KOPT-K1 (cell line): Measurements from ENCODE around the gene RCBTB1.
A peak's percentile ranks its signal among the peaks of the same experiment; 100 is the strongest.
"Not testable (repeated sequence)": the region's sequence is repeated elsewhere in the genome, so short reads cannot be mapped to it uniquely, and the experiment has no call there.

ENCODE experiments used
- H3K27ac ChIP-seq: fragments of 200-600 bp; sonication (generic); 2 replicates; pipeline ENCODE4 v1.5.1; 2016; ENCODE audit warnings: antibody characterized with exemption, mild to moderate bottlenecking, low read depth, low read length; ENCODE audit not compliant: poor library complexity, severe bottlenecking
- H3K36me3 ChIP-seq: fragments of 200-600 bp; sonication (generic); 2 replicates; pipeline ENCODE4 v1.5.1; 2017; ENCODE audit warnings: antibody characterized with exemption, mild to moderate bottlenecking, low read length, moderate library complexity; ENCODE audit not compliant: insufficient read depth
- H3K9me3 ChIP-seq: fragments of 200-600 bp; sonication (generic); 2 replicates; pipeline ENCODE4 v1.5.1; 2017; ENCODE audit warnings: antibody characterized with exemption, low read length, mild to moderate bottlenecking; ENCODE audit not compliant: insufficient read depth, poor library complexity, severe bottlenecking

Gene RCBTB1

DNA sequence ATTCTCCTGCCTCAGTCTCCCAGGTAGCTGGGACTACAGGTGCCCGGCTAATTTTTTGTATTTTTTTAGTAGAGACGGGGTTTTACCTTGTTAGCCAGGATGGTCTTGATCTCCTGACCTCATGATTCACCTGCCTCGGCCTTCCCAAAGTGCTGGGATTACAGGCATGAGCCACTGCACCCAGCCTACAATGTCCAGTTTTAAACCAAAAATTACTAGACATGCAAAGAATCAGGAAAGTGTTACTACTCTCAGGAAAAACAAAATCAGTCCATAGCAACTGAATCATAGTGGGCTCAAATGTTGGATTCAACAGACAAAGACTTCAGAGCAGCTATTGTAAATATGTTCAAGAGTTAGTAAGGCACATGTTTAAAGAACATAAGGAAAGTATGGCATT, 26.7 kb upstream of the RCBTB1 start:
- H3K36me3 ChIP-seq, H3K9me3 ChIP-seq, H3K27ac ChIP-seq: not testable (repeated sequence)

GRCh38 chr13:49610176-49610575, 24.8 kb upstream of the RCBTB1 start:
- no peak overlapping the region for H3K27ac ChIP-seq
- peaks cover 8% of the 10 kb centered on the region for H3K9me3 ChIP-seq
- no peaks in the 10 kb centered on the region for H3K36me3 ChIP-seq

GRCh38 chr13:49608651-49609331, 23.4 kb upstream of the RCBTB1 start:
- Histone ChIP-seq H3K27ac (no peak overlapping the region), H3K9me3 (peaks cover 8% of the 10 kb centered on the region), H3K36me3 (no peaks in the 10 kb centered on the region)

DNA sequence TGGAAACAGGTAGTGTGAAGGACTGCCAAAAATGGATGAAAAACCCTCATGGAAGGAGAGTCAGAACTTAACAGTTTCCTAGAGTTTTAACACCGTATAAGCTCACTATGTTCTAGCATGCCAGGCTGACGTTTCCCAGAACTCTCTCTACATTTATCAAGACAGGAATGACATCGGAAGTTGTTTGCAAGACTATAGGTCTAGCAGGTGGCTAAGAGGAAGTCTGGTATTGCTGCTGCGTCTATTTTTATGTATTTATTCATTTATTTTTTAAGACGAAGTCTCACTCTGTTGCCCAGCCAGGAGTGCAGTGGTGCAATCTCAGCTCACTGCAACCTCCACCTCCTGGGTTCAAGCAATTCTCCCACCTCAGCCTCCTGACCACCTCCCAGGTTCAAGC, 22.4 kb upstream of the RCBTB1 start:
- no peak overlapping the region for H3K27ac ChIP-seq

DNA sequence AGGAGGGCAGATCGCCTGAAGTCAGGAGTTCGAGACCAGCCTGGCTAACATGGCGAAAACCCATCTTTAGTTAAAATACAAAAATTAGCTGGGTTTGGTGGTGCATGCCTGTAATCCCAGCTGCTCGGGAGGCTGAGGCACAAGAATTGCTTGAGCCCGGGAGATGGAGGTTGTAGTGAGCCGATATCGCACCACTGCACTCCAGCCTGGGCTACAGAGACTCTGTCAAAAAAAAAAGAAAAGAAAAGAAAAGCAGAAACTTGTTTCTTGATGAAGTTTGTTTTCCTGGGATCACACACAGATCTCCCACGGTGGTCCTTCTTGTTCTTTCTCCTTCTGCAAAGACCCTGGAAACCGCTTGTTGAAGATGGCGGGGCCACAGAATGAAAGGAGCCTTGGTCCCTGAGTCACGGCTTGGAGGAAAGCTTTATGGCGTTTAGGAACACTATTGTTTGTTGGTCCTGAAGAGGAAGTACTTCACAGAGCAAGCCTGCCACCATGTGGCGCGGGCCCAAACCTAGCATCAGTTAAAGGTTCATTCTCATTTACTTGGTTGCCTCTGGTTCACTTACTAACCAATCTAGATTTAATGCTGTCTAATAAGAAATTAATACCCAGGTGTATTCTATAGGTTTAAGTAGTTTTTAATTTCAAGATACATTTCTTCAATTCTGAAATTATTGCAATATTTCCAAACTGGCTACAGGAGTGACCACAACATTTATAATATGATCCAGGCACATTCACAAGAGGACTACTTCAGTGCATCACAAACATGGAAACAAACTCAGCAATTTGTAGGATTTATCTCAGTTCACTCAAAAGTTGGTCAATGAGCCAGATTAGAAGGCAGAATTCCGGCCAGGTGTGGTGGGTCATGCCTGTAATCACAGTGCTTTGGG, 21.6 kb upstream of the RCBTB1 start:
- peak overlapping the region; percentile 23 for H3K27ac ChIP-seq
- H3K36me3 ChIP-seq = no peaks in the 10 kb centered on the region
- H3K9me3 ChIP-seq = peaks cover 4% of the 10 kb centered on the region

More for the DNA sequence above, 22.4 kb upstream of the RCBTB1 start:
- H3K9me3 ChIP-seq = peaks cover 8% of the 10 kb centered on the region
- no peaks in the 10 kb centered on the region for H3K36me3 ChIP-seq

- Histone ChIP-seq H3K9me3 (no peaks in the 10 kb centered on the region), H3K27ac (no peak overlapping the region), H3K36me3 (no peaks in the 10 kb centered on the region)
These were observed 19.2 kb upstream of the RCBTB1 start for GRCh38 chr13:49604570-49604969.

DNA sequence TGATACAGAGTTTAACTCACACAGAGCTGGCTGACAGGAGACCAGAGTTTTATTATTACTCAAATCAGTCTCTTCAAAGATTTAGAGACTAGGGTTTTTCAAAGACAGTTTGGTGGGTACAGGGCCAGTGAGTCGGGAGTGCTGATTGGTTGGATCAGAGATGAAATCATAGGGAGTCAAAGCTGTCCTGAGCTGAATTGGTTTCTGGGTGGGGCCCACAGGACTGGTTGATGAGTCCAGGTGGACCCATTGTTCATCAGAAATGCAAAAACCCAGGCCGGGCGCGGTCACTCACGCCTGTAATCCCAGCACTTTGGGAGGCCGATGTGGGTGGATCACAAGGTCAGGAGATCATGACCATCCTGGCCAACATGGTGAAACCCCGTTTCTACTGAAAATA, 17.3 kb upstream of the RCBTB1 start:
- not testable (repeated sequence) for H3K36me3 ChIP-seq, H3K9me3 ChIP-seq, H3K27ac ChIP-seq

GRCh38 chr13:49602005-49602404, 16.6 kb upstream of the RCBTB1 start:
- no peak overlapping the region for H3K27ac ChIP-seq
- no peaks in the 10 kb centered on the region for H3K36me3 ChIP-seq
- H3K9me3 ChIP-seq = no peaks in the 10 kb centered on the region

GRCh38 chr13:49597043-49597641, 11.8 kb upstream of the RCBTB1 start:
- Histone ChIP-seq H3K9me3 (no peaks in the 10 kb centered on the region), H3K36me3 (no peaks in the 10 kb centered on the region), H3K27ac (no peak overlapping the region)

DNA sequence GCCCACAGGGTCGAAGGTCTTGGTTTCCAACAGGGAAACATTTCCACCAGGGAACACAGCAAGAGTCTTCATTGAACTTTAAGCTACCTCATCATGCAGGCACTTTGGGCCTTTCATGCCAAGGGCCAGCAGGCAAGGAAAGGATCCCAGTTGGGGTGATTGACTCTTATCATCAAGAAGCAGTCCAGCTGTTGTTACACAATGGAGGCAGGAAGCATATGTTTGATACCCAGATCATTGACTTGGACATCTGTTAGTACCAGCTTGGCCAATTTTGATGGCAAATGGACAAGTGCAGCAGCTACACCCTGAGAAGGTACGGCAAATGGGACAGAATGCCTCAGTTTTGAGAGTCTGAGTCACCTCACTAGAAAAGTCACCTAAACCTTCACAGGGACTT, 10.9 kb upstream of the RCBTB1 start:
- Histone ChIP-seq H3K36me3 (no peaks in the 10 kb centered on the region), H3K9me3 (no peaks in the 10 kb centered on the region), H3K27ac (no peak overlapping the region)

DNA sequence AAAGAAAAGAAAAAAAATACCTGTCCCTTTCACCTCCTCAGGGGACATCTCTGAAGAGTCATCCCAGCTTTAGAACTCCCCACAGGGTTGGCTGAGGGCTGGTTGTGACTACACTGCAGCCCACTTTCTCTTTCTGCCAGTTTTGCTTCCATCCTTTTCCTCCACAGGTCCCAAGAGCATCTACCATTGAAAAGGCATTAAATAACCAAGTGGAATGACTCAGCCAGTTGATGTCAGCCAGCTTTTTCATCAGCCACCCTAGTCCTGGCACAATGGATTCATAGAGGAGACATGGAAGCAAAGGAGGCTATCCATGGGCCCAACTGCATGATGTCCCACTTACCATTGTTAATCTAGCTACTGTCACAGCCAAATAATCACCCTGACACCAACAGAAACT, 9.2 kb upstream of the RCBTB1 start:
- Histone ChIP-seq H3K36me3 (no peaks in the 10 kb centered on the region), H3K9me3 (no peaks in the 10 kb centered on the region), H3K27ac (no peak overlapping the region)

- H3K9me3 ChIP-seq, H3K36me3 ChIP-seq, H3K27ac ChIP-seq: not testable (repeated sequence)
These were observed 8.5 kb upstream of the RCBTB1 start for GRCh38 chr13:49593876-49594275.

- not testable (repeated sequence) for H3K27ac ChIP-seq, H3K9me3 ChIP-seq, H3K36me3 ChIP-seq
These were observed 5.4 kb upstream of the RCBTB1 start for GRCh38 chr13:49590714-49591113.

GRCh38 chr13:49587311-49587847, 2.0 kb upstream of the RCBTB1 start:
- Histone ChIP-seq H3K27ac (no peak overlapping the region), H3K9me3 (no peaks in the 10 kb centered on the region), H3K36me3 (no peaks in the 10 kb centered on the region)

GRCh38 chr13:49586717-49587116, 1.4 kb upstream of the RCBTB1 start:
- no peaks in the 10 kb centered on the region for H3K9me3 ChIP-seq
- H3K36me3 ChIP-seq = peaks cover 4% of the 10 kb centered on the region; the same call in 1 of the 2 replicates
- H3K27ac ChIP-seq = no peak overlapping the region
